OCI-LY3 (cell line): ENCODE results near the gene SESN3.

Experiments
- EZH2phosphoT487 ChIP-seq: fragments of 200-600 bp; shearing (Covaris generic); IDR thresholded peaks from 2 replicates; pipeline ENCODE4 v1.6.1; 2018; ENCODE audit warnings: antibody characterized with exemption, mixed run types, low read depth
- TF ChIP-seq, protein P1 (sequence below): fragments of 200-600, 300-600 bp; sonication (generic); IDR thresholded peaks from 2 replicates; pipeline ENCODE4 v1.5.1; 2014; ENCODE audit warnings: antibody characterized with exemption, low read length, low read depth

DNA sequence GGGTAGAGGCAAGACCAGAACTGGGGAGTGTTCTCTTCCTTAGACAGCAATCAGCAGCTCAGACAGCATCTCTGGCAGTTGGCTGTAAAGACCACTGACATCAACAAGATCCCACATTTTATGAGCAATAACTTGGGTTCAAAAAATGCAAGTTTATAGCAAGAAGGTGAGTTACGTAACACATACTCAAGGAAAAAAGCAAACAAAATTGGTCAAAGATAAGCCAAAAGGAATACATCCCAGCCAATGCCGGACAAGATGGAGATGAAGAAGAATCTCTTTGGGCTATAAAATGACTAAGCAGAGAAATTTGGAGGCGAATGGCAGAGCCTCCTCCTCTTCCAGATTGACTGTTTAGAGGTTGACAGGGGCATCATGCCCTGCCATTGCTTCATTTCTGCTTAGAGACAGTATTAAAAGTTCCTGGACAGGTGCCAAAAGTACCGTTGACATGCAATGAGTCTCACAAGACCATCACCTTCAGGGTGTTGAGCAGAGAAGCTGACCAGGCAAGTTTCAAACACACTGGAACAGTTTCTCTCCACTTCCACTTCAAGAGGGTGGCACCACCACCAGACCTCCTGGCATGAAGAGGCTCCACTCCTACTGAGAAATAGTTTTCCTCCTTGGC, 85.5 kb downstream of the SESN3 start:
- TF ChIP-seq, protein P1, sequence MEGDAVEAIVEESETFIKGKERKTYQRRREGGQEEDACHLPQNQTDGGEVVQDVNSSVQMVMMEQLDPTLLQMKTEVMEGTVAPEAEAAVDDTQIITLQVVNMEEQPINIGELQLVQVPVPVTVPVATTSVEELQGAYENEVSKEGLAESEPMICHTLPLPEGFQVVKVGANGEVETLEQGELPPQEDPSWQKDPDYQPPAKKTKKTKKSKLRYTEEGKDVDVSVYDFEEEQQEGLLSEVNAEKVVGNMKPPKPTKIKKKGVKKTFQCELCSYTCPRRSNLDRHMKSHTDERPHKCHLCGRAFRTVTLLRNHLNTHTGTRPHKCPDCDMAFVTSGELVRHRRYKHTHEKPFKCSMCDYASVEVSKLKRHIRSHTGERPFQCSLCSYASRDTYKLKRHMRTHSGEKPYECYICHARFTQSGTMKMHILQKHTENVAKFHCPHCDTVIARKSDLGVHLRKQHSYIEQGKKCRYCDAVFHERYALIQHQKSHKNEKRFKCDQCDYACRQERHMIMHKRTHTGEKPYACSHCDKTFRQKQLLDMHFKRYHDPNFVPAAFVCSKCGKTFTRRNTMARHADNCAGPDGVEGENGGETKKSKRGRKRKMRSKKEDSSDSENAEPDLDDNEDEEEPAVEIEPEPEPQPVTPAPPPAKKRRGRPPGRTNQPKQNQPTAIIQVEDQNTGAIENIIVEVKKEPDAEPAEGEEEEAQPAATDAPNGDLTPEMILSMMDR, result no peak
- no peak for TF ChIP-seq EZH2phosphoT487
